Measurements from ENCODE around the gene CGREF1.

CGREF1 gene

GRCh38 chr2:27158468-27158867 lies 39.5 kb upstream of the CGREF1 start:
- H3K27me3 ChIP-seq (replicated peaks; ENCODE audit: control insufficient read depth, insufficient read depth, low read length): no peaks in the 10 kb centered on the region
- H3K36me3 ChIP-seq (ENCODE audit: control insufficient read depth, insufficient read depth, low read length): no peaks in the 10 kb centered on the region
- TF ChIP-seq CTCF (IDR thresholded peaks at IDR 0.05; ENCODE audit: insufficient read depth, low read length, poor library complexity, severe bottlenecking): no peak
- no peak for DNase-seq (ENCODE audit: extremely low read depth, insufficient read length)
- H3K4me3 ChIP-seq (replicated peaks; ENCODE audit: low read depth, low read length): no peak overlapping the region

- no peak for DNase-seq (ENCODE audit: extremely low read depth, insufficient read length)
- Histone ChIP-seq H3K4me3 (replicated peaks; ENCODE audit: low read depth, low read length) (no peak overlapping the region), H3K36me3 (ENCODE audit: control insufficient read depth, insufficient read depth, low read length) (no peaks in the 10 kb centered on the region), H3K27me3 (replicated peaks; ENCODE audit: control insufficient read depth, insufficient read depth, low read length) (no peaks in the 10 kb centered on the region)
- TF ChIP-seq CTCF (IDR thresholded peaks at IDR 0.05; ENCODE audit: insufficient read depth, low read length, poor library complexity, severe bottlenecking): no peak
Measured at GRCh38 chr2:27155069-27155520, 36.2 kb upstream of the CGREF1 start.

GRCh38 chr2:27154488-27154887 lies 35.6 kb upstream of the CGREF1 start:
- DNase-seq (ENCODE audit: extremely low read depth, insufficient read length): no peak
- H3K4me3 ChIP-seq (replicated peaks; ENCODE audit: low read depth, low read length): no peak overlapping the region
- no peaks in the 10 kb centered on the region for H3K36me3 ChIP-seq (ENCODE audit: control insufficient read depth, insufficient read depth, low read length)
- no peaks in the 10 kb centered on the region for H3K27me3 ChIP-seq (replicated peaks; ENCODE audit: control insufficient read depth, insufficient read depth, low read length)
- no peak for TF ChIP-seq CTCF (IDR thresholded peaks at IDR 0.05; ENCODE audit: insufficient read depth, low read length, poor library complexity, severe bottlenecking)

DNA sequence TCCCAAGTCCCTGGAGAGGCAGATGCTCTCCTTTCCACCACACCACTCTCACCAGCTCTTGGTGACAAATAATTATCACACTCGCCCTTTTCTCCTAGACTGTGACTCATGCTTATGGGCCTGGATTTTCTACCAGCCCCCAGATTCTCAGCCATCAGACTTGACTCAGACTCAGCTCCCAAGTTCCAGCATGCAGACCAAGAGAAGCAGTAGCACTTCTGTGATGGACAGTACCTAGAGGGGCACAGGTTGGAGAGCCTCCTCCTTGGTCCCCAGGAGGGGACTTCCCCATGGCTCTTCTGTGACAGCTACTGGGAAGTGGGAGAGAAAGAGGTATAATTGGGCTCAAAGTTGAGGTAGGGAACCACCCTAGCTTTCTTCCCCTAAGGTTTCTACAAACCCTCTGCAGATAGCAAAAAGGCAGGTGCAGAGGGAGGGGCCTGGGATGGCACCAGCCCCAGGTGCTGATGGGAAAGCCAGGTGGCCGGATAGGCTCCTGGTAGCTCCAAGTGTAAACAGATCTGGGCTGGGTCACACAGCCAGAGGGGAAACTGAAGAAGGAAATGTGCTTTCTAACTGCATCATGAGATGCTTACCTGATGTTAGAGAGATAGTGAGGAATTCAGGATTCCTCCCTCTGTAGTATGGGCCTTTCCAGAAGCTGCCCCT lies 34.0 kb upstream of the CGREF1 start:
- Histone ChIP-seq H3K4me3 (replicated peaks; ENCODE audit: low read depth, low read length) (no peak overlapping the region), H3K36me3 (ENCODE audit: control insufficient read depth, insufficient read depth, low read length) (no peaks in the 10 kb centered on the region), H3K27me3 (replicated peaks; ENCODE audit: control insufficient read depth, insufficient read depth, low read length) (no peaks in the 10 kb centered on the region)
- no peak for TF ChIP-seq CTCF (IDR thresholded peaks at IDR 0.05; ENCODE audit: insufficient read depth, low read length, poor library complexity, severe bottlenecking)
- DNase-seq (ENCODE audit: extremely low read depth, insufficient read length): no peak

DNA sequence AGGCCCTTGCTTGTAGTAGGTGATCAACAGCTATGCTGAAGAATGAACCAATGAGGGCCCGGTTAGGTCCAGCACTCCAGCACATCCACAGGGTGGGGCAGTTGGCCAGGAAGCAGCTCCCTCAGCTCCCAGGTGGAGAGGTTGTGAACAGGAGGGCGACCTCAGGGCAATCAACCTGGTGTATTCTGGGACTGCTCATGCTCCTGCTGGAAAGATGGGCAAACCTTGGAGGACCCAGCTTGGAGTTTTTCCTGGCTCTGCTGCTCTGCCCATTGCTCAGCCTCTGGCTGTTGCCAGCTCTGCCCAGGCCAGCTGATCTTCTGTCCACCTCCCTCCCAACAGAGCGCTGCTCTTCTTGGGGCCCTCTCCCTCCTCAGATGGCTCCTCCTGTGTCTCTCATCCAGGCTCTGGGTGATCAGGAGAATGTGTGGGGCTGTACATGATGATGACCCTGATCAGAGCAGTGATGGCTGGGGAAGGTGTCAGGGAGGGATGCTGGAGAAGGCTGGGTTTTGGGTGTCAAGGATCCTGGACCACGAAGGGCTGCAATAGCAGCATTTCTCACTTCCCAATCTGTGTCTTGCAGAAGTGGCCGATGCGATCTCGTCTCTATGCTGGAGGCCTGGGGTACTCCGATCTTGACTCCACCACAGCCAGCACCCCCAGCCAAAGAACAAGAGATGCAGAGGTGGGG lies 33.3 kb upstream of the CGREF1 start:
- no peak for DNase-seq (ENCODE audit: extremely low read depth, insufficient read length)
- no peak for TF ChIP-seq CTCF (IDR thresholded peaks at IDR 0.05; ENCODE audit: insufficient read depth, low read length, poor library complexity, severe bottlenecking)

More for the DNA sequence above, 33.3 kb upstream of the CGREF1 start:
- Histone ChIP-seq H3K36me3 (ENCODE audit: control insufficient read depth, insufficient read depth, low read length) (no peaks in the 10 kb centered on the region), H3K4me3 (replicated peaks; ENCODE audit: low read depth, low read length) (no peak overlapping the region), H3K27me3 (replicated peaks; ENCODE audit: control insufficient read depth, insufficient read depth, low read length) (no peaks in the 10 kb centered on the region)
